GM18505 (cell line): ENCODE measurements around the gene PTGDR2.
A peak's percentile ranks its signal among the peaks of the same experiment; 100 is the strongest.
"Not testable (repeated sequence)": the region's sequence is repeated elsewhere in the genome, so short reads cannot be mapped to it uniquely, and the experiment has no call there.

ENCODE experiments used
- ATAC-seq: cut with Tn5 transposase; IDR thresholded peaks from one replicate; pipeline ENCODE4 v1.9.1; 2021; ENCODE audit not compliant: unreplicated experiment
- POLR2A ChIP-seq: IDR thresholded peaks from 4 replicates; pipeline ENCODE4 v1.6.1; 2011; ENCODE audit warnings: borderline replicate concordance; ENCODE audit not compliant: insufficient read depth, insufficient read length; ENCODE audit errors: extremely low read depth

The PTGDR2 gene

GRCh38 chr11:60831501-60832079 lies 24.2 kb downstream of the PTGDR2 start:
- ATAC-seq, result no peak
- no peak for TF ChIP-seq POLR2A

GRCh38 chr11:60831143-60831500 lies 24.6 kb downstream of the PTGDR2 start:
- TF ChIP-seq POLR2A, result no peak
- peak; percentile 68 for ATAC-seq

- no peak for ATAC-seq
- no peak for TF ChIP-seq POLR2A
Observed at GRCh38 chr11:60830478-60831142, 25.1 kb downstream of the PTGDR2 start.

- no peak for TF ChIP-seq POLR2A
- no peak for ATAC-seq
Observed at GRCh38 chr11:60825790-60826189, 30.0 kb downstream of the PTGDR2 start.

- no peak for ATAC-seq
- no peak for TF ChIP-seq POLR2A
Observed at GRCh38 chr11:60825118-60825517, 30.6 kb downstream of the PTGDR2 start.

GRCh38 chr11:60823745-60824306 lies 31.9 kb downstream of the PTGDR2 start:
- not testable (repeated sequence) for ATAC-seq

- no peak for TF ChIP-seq POLR2A
- peak; percentile 51 for ATAC-seq
Observed at GRCh38 chr11:60821827-60822599, 33.7 kb downstream of the PTGDR2 start.

- TF ChIP-seq POLR2A, result no peak
- ATAC-seq, result no peak
Observed at GRCh38 chr11:60818057-60818456, 37.7 kb downstream of the PTGDR2 start.

GRCh38 chr11:60816590-60817157 lies 39.1 kb downstream of the PTGDR2 start:
- TF ChIP-seq POLR2A, result no peak

GRCh38 chr11:60814112-60814511 lies 41.6 kb downstream of the PTGDR2 start:
- no peak for ATAC-seq
- TF ChIP-seq POLR2A, result no peak

More at GRCh38 chr11:60816590-60817157, 39.1 kb downstream of the PTGDR2 start:
- ATAC-seq, result no peak

- no peak for ATAC-seq
- no peak for TF ChIP-seq POLR2A
Observed at GRCh38 chr11:60813324-60813723, 42.4 kb downstream of the PTGDR2 start.

- ATAC-seq, result no peak
- TF ChIP-seq POLR2A, result no peak
Observed at GRCh38 chr11:60810569-60810968, 45.2 kb downstream of the PTGDR2 start.

GRCh38 chr11:60810151-60810550 lies 45.6 kb downstream of the PTGDR2 start:
- no peak for ATAC-seq
- TF ChIP-seq POLR2A, result no peak
